ENCODE data around the gene JCAD. TPM values are rescaled to one million over a fixed set of nuclear protein-coding genes. Genes with fewer than 3 reads are reported as not detected.

Gene JCAD
- total and polyA plus RNA-seq, 2 experiments from 2014 or later, result 0.78 to 2.1 TPM

DNA sequence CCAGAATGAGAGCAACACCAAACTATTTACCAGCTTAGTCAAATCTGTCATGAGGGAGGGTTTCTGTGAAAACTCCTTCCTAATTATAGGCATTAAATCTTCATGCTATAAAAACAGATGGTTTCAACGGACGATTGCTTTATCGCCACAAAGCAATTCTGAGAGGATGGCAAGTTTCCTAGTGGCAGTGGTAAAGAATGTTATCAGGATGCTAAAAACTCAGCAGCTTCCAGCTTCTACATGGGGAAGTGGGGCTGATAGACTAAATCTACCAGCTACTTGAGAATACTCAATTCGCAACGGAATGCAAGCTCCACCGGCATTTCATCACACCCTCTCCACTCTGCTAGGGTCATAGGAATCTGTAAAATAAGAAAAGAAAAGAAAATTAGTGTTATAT lies 41.8 kb downstream of the JCAD start (continued):
- TF ChIP-seq, protein P1, sequence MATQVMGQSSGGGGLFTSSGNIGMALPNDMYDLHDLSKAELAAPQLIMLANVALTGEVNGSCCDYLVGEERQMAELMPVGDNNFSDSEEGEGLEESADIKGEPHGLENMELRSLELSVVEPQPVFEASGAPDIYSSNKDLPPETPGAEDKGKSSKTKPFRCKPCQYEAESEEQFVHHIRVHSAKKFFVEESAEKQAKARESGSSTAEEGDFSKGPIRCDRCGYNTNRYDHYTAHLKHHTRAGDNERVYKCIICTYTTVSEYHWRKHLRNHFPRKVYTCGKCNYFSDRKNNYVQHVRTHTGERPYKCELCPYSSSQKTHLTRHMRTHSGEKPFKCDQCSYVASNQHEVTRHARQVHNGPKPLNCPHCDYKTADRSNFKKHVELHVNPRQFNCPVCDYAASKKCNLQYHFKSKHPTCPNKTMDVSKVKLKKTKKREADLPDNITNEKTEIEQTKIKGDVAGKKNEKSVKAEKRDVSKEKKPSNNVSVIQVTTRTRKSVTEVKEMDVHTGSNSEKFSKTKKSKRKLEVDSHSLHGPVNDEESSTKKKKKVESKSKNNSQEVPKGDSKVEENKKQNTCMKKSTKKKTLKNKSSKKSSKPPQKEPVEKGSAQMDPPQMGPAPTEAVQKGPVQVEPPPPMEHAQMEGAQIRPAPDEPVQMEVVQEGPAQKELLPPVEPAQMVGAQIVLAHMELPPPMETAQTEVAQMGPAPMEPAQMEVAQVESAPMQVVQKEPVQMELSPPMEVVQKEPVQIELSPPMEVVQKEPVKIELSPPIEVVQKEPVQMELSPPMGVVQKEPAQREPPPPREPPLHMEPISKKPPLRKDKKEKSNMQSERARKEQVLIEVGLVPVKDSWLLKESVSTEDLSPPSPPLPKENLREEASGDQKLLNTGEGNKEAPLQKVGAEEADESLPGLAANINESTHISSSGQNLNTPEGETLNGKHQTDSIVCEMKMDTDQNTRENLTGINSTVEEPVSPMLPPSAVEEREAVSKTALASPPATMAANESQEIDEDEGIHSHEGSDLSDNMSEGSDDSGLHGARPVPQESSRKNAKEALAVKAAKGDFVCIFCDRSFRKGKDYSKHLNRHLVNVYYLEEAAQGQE (IDR thresholded peaks at IDR 0.05; ENCODE audit: unreplicated experiment), result no peak
- TF ChIP-seq CREB1 (CRISPR knock-in tag; IDR thresholded peaks at IDR 0.05; ENCODE audit: low read depth), result no peak

DNA sequence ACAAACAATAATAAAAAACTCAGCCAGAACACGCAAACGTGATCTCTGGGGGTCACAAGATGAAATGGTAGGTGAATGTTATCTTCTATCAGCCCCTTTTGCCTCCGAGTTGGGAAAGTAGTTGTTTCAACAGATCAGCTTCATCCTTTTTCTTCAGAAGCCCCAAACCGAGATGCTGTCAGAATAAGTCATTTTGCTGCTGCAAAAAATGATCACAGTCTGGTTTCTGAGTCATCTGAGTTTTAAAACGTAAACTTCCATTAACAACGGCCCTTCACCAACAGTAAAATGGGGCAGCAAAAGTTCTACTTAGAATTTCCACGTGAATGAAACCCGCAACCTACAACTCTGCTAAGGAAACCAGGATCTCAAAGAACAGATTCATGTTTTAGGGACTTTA lies 44.9 kb downstream of the JCAD start:
- H3K36me3 Mint-ChIP-seq (ENCODE audit: low read depth), result no peaks in the 10 kb centered on the region
- Histone ChIP-seq H3K36me3 (ENCODE audit: insufficient read depth) (no peaks in the 10 kb centered on the region), H3K4me1 (ENCODE audit: insufficient read depth) (no peaks in the 10 kb centered on the region), H3K4me2 (no peak overlapping the region), H3F3A (replicated peaks; ENCODE audit: low read depth) (no peaks in the 10 kb centered on the region), H2AFZ (no peak overlapping the region), H3K9me2 (ENCODE audit: insufficient read depth) (no peaks in the 10 kb centered on the region), H3K27me3 (ENCODE audit: insufficient read depth) (no peaks in the 10 kb centered on the region), H3K27ac (ENCODE audit: low read depth) (no peak overlapping the region), H3K79me2 (replicated peaks; ENCODE audit: insufficient read depth) (no peaks in the 10 kb centered on the region), H3K4me3 (no peak overlapping the region), H4K20me1 (replicated peaks; ENCODE audit: insufficient read depth) (no peaks in the 10 kb centered on the region)
- DNase-seq (ENCODE audit: low spot score) (no peak), ATAC-seq (no peak)
- no peak for TF ChIP-seq NANOG (IDR thresholded peaks at IDR 0.05; ENCODE audit: borderline replicate concordance)
- TF ChIP-seq CREB1 (CRISPR knock-in tag; IDR thresholded peaks at IDR 0.05; ENCODE audit: low read depth), result no peak
- TF ChIP-seq JUNB (IDR thresholded peaks at IDR 0.05; ENCODE audit: unreplicated experiment), result no peak
- TF ChIP-seq, protein P2, sequence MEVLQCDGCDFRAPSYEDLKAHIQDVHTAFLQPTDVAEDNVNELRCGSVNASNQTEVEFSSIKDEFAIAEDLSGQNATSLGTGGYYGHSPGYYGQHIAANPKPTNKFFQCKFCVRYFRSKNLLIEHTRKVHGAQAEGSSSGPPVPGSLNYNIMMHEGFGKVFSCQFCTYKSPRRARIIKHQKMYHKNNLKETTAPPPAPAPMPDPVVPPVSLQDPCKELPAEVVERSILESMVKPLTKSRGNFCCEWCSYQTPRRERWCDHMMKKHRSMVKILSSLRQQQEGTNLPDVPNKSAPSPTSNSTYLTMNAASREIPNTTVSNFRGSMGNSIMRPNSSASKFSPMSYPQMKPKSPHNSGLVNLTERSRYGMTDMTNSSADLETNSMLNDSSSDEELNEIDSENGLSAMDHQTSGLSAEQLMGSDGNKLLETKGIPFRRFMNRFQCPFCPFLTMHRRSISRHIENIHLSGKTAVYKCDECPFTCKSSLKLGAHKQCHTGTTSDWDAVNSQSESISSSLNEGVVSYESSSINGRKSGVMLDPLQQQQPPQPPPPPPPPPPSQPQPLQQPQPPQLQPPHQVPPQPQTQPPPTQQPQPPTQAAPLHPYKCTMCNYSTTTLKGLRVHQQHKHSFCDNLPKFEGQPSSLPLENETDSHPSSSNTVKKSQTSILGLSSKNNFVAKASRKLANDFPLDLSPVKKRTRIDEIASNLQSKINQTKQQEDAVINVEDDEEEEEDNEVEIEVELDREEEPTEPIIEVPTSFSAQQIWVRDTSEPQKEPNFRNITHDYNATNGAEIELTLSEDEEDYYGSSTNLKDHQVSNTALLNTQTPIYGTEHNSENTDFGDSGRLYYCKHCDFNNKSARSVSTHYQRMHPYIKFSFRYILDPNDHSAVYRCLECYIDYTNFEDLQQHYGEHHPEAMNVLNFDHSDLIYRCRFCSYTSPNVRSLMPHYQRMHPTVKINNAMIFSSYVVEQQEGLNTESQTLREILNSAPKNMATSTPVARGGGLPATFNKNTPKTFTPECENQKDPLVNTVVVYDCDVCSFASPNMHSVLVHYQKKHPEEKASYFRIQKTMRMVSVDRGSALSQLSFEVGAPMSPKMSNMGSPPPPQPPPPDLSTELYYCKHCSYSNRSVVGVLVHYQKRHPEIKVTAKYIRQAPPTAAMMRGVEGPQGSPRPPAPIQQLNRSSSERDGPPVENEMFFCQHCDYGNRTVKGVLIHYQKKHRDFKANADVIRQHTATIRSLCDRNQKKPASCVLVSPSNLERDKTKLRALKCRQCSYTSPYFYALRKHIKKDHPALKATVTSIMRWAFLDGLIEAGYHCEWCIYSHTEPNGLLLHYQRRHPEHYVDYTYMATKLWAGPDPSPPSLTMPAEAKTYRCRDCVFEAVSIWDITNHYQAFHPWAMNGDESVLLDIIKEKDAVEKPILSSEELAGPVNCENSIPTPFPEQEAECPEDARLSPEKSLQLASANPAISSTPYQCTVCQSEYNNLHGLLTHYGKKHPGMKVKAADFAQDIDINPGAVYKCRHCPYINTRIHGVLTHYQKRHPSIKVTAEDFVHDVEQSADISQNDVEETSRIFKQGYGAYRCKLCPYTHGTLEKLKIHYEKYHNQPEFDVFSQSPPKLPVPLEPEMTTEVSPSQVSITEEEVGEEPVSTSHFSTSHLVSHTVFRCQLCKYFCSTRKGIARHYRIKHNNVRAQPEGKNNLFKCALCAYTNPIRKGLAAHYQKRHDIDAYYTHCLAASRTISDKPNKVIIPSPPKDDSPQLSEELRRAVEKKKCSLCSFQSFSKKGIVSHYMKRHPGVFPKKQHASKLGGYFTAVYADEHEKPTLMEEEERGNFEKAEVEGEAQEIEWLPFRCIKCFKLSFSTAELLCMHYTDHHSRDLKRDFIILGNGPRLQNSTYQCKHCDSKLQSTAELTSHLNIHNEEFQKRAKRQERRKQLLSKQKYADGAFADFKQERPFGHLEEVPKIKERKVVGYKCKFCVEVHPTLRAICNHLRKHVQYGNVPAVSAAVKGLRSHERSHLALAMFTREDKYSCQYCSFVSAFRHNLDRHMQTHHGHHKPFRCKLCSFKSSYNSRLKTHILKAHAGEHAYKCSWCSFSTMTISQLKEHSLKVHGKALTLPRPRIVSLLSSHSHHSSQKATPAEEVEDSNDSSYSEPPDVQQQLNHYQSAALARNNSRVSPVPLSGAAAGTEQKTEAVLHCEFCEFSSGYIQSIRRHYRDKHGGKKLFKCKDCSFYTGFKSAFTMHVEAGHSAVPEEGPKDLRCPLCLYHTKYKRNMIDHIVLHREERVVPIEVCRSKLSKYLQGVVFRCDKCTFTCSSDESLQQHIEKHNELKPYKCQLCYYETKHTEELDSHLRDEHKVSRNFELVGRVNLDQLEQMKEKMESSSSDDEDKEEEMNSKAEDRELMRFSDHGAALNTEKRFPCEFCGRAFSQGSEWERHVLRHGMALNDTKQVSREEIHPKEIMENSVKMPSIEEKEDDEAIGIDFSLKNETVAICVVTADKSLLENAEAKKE (CRISPR knock-in tag; IDR thresholded peaks at IDR 0.05), result no peak
- TF ChIP-seq, protein P1 (IDR thresholded peaks at IDR 0.05; ENCODE audit: unreplicated experiment), result no peak
- TF ChIP-seq, protein P3, sequence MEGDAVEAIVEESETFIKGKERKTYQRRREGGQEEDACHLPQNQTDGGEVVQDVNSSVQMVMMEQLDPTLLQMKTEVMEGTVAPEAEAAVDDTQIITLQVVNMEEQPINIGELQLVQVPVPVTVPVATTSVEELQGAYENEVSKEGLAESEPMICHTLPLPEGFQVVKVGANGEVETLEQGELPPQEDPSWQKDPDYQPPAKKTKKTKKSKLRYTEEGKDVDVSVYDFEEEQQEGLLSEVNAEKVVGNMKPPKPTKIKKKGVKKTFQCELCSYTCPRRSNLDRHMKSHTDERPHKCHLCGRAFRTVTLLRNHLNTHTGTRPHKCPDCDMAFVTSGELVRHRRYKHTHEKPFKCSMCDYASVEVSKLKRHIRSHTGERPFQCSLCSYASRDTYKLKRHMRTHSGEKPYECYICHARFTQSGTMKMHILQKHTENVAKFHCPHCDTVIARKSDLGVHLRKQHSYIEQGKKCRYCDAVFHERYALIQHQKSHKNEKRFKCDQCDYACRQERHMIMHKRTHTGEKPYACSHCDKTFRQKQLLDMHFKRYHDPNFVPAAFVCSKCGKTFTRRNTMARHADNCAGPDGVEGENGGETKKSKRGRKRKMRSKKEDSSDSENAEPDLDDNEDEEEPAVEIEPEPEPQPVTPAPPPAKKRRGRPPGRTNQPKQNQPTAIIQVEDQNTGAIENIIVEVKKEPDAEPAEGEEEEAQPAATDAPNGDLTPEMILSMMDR (conservative IDR thresholded peaks at IDR 0.05; ENCODE audit: low read depth in 2 of 2), result no peak
- no peak for TF ChIP-seq EZH2phosphoT487 (IDR thresholded peaks at IDR 0.05; ENCODE audit: unreplicated experiment)
- TF ChIP-seq STAT1 (IDR thresholded peaks at IDR 0.05; ENCODE audit: unreplicated experiment), result no peak
- no peak for TF ChIP-seq ZNF331 (CRISPR knock-in tag; IDR thresholded peaks at IDR 0.05; ENCODE audit: low read depth)
- H3K27ac Mint-ChIP-seq, result no peak overlapping the region
- H3K4me3 Mint-ChIP-seq, result no peak overlapping the region
- no peaks in the 10 kb centered on the region for H3K9me3 Mint-ChIP-seq
- H3K27me3 Mint-ChIP-seq (ENCODE audit: insufficient read depth, low read depth, poor library complexity), result peaks cover 2% of the 10 kb centered on the region
- H3K4me1 Mint-ChIP-seq, result peaks cover 7% of the 10 kb centered on the region; the same call in 2 of the 3 replicates

Measured in GM23338 (cell line).